Measurements from ENCODE around the gene VAV2.

Gene VAV2

GRCh38 chr9:133874659-133875058 lies 117.5 kb downstream of the VAV2 start:
- no peak for DNase-seq (ENCODE audit: low spot score)

GRCh38 chr9:133874060-133874657 lies 118.0 kb downstream of the VAV2 start:
- DNase-seq (ENCODE audit: low spot score), result peak; percentile 35

- DNase-seq (ENCODE audit: low spot score), result no peak
Measured at GRCh38 chr9:133873461-133873891, 118.6 kb downstream of the VAV2 start.

- no peak for DNase-seq (ENCODE audit: low spot score)
Measured at GRCh38 chr9:133873009-133873408, 119.1 kb downstream of the VAV2 start.

GRCh38 chr9:133870598-133871595 lies 121.2 kb downstream of the VAV2 start:
- no peak for DNase-seq (ENCODE audit: low spot score)

- DNase-seq (ENCODE audit: low spot score), result no peak
Measured at GRCh38 chr9:133869674-133870405, 122.3 kb downstream of the VAV2 start.

GRCh38 chr9:133868203-133868602 lies 123.9 kb downstream of the VAV2 start:
- no peak for DNase-seq (ENCODE audit: low spot score)

- DNase-seq (ENCODE audit: low spot score), result no peak
Measured at GRCh38 chr9:133866946-133867345, 125.2 kb downstream of the VAV2 start.

- no peak for DNase-seq (ENCODE audit: low spot score)
Measured at GRCh38 chr9:133864011-133864410, 128.1 kb downstream of the VAV2 start.

GRCh38 chr9:133863257-133863592 lies 128.9 kb downstream of the VAV2 start:
- no peak for DNase-seq (ENCODE audit: low spot score)

- DNase-seq (ENCODE audit: low spot score), result no peak
Measured at GRCh38 chr9:133862585-133863256, 129.4 kb downstream of the VAV2 start.

- no peak for DNase-seq (ENCODE audit: low spot score)
Measured at GRCh38 chr9:133861692-133862091, 130.4 kb downstream of the VAV2 start.

GRCh38 chr9:133861086-133861485 lies 131.0 kb downstream of the VAV2 start:
- DNase-seq (ENCODE audit: low spot score), result no peak

GRCh38 chr9:133858771-133859170 lies 133.4 kb downstream of the VAV2 start:
- no peak for DNase-seq (ENCODE audit: low spot score)

- DNase-seq (ENCODE audit: low spot score), result no peak
Measured at GRCh38 chr9:133857639-133858038, 134.5 kb downstream of the VAV2 start.

- DNase-seq (ENCODE audit: low spot score), result no peak
Measured at GRCh38 chr9:133856798-133857197, 135.3 kb downstream of the VAV2 start.

GRCh38 chr9:133855802-133856521 lies 136.2 kb downstream of the VAV2 start:
- DNase-seq (ENCODE audit: low spot score), result no peak

GRCh38 chr9:133855371-133855770 lies 136.8 kb downstream of the VAV2 start:
- DNase-seq (ENCODE audit: low spot score), result no peak

GRCh38 chr9:133854765-133855164 lies 137.4 kb downstream of the VAV2 start:
- DNase-seq (ENCODE audit: low spot score), result no peak

- no peak for DNase-seq (ENCODE audit: low spot score)
Measured at GRCh38 chr9:133854048-133854447, 138.1 kb downstream of the VAV2 start.

GRCh38 chr9:133853331-133853730 lies 138.8 kb downstream of the VAV2 start:
- no peak for DNase-seq (ENCODE audit: low spot score)

Measured in RKO (cell line).